SJCRH30 (cell line): ENCODE measurements around the gene ITGA2. TPM values are rescaled to one million over a fixed set of nuclear protein-coding genes. Genes with fewer than 3 reads are reported as not detected.

Experiments used
- DNase-seq, 2 experiments: peaks; one replicate each; pipeline ENCODE4 v3.0.0-alpha.2; 2015 to 2020
- H3K27ac ChIP-seq: fragments of 250-450 bp; sonication (Bioruptor Pico); 2 replicates; pipeline ENCODE4 v1.5.1; 2020; ENCODE audit warnings: mild to moderate bottlenecking, moderate library complexity
- H3K27me3 ChIP-seq: fragments of 250-450 bp; sonication (Bioruptor Pico); 2 replicates; pipeline ENCODE4 v1.5.1; 2020; ENCODE audit warnings: mild to moderate bottlenecking, moderate library complexity
- H3K36me3 ChIP-seq: fragments of 250-450 bp; sonication (Bioruptor Pico); 2 replicates; pipeline ENCODE4 v1.5.1; 2020; ENCODE audit warnings: mild to moderate bottlenecking, moderate library complexity
- H3K4me1 ChIP-seq: fragments of 250-450 bp; sonication (Bioruptor Pico); 2 replicates; pipeline ENCODE4 v1.5.1; 2020; ENCODE audit warnings: mild to moderate bottlenecking, moderate library complexity
- H3K4me3 ChIP-seq: fragments of 250-450 bp; sonication (Bioruptor Pico); 2 replicates; pipeline ENCODE4 v1.5.1; 2020; ENCODE audit warnings: mild to moderate bottlenecking, moderate library complexity
- H3K9me3 ChIP-seq: fragments of 250-450 bp; sonication (Bioruptor Pico); replicated peaks from 2 replicates; pipeline ENCODE4 v1.5.1; 2020; ENCODE audit warnings: mild to moderate bottlenecking, moderate library complexity
- total RNA-seq: library from RNA; depleted of rRNA; stranded (reverse); fragments of >200 nt; shearing (Covaris generic); gene quantifications from 2 replicates; pipeline ENCODE4 v1.2.3, GENCODE V29; 2014

The ITGA2 gene
- total RNA-seq, 1 experiment from 2014 or later = 0.26 TPM

- Histone ChIP-seq H3K4me1 (no peaks in the 10 kb centered on the region), H3K9me3 (no peaks in the 10 kb centered on the region), H3K27me3 (no peaks in the 10 kb centered on the region), H3K36me3 (no peaks in the 10 kb centered on the region), H3K27ac (no peak overlapping the region), H3K4me3 (no peak overlapping the region)
- no peak for DNase-seq
Observed at GRCh38 chr5:53022930-53023511, 33.9 kb downstream of the ITGA2 start.

GRCh38 chr5:53023969-53024368, 34.8 kb downstream of the ITGA2 start:
- Histone ChIP-seq H3K36me3 (no peaks in the 10 kb centered on the region), H3K27ac (no peak overlapping the region), H3K9me3 (no peaks in the 10 kb centered on the region), H3K27me3 (no peaks in the 10 kb centered on the region), H3K4me3 (no peak overlapping the region), H3K4me1 (no peaks in the 10 kb centered on the region)
- no peak for DNase-seq

GRCh38 chr5:53024535-53024934, 35.4 kb downstream of the ITGA2 start:
- DNase-seq = no peak
- Histone ChIP-seq H3K27me3 (no peaks in the 10 kb centered on the region), H3K4me1 (no peaks in the 10 kb centered on the region), H3K4me3 (no peak overlapping the region), H3K36me3 (no peaks in the 10 kb centered on the region), H3K9me3 (no peaks in the 10 kb centered on the region), H3K27ac (no peak overlapping the region)

GRCh38 chr5:53025487-53025886, 36.3 kb downstream of the ITGA2 start:
- no peak for DNase-seq
- Histone ChIP-seq H3K4me3 (no peak overlapping the region), H3K9me3 (no peaks in the 10 kb centered on the region), H3K4me1 (no peaks in the 10 kb centered on the region), H3K36me3 (no peaks in the 10 kb centered on the region), H3K27ac (no peak overlapping the region), H3K27me3 (no peaks in the 10 kb centered on the region)

- DNase-seq = peak in 1 of 2 experiments; percentile 11
- peaks cover 4% of the 10 kb centered on the region; the same call in 1 of the 2 replicates for H3K4me1 ChIP-seq
Observed at GRCh38 chr5:53027913-53028312, 38.8 kb downstream of the ITGA2 start.

GRCh38 chr5:53029608-53030007, 40.5 kb downstream of the ITGA2 start:
- no peak for DNase-seq
- Histone ChIP-seq H3K4me1 (peaks cover 4% of the 10 kb centered on the region; the same call in 1 of the 2 replicates), H3K36me3 (no peaks in the 10 kb centered on the region), H3K4me3 (no peak overlapping the region), H3K27ac (no peak overlapping the region), H3K27me3 (no peaks in the 10 kb centered on the region), H3K9me3 (no peaks in the 10 kb centered on the region)

More at GRCh38 chr5:53027913-53028312, 38.8 kb downstream of the ITGA2 start:
- Histone ChIP-seq H3K36me3 (no peaks in the 10 kb centered on the region), H3K4me3 (no peak overlapping the region), H3K9me3 (no peaks in the 10 kb centered on the region), H3K27me3 (no peaks in the 10 kb centered on the region), H3K27ac (no peak overlapping the region)

- H3K36me3 ChIP-seq = no peaks in the 10 kb centered on the region
- no peak overlapping the region for H3K4me3 ChIP-seq
- H3K27ac ChIP-seq = no peak overlapping the region
- H3K9me3 ChIP-seq = no peaks in the 10 kb centered on the region
- peaks cover 4% of the 10 kb centered on the region; the same call in 1 of the 2 replicates for H3K4me1 ChIP-seq
- H3K27me3 ChIP-seq = no peaks in the 10 kb centered on the region
- no peak for DNase-seq
Observed at GRCh38 chr5:53030893-53031292, 41.7 kb downstream of the ITGA2 start.

- Histone ChIP-seq H3K27ac (no peak overlapping the region), H3K27me3 (no peaks in the 10 kb centered on the region), H3K9me3 (no peaks in the 10 kb centered on the region), H3K4me3 (no peak overlapping the region), H3K4me1 (peaks cover 4% of the 10 kb centered on the region; the same call in 1 of the 2 replicates), H3K36me3 (no peaks in the 10 kb centered on the region)
- DNase-seq = peak in 1 of 2 experiments; percentile 14
Observed at GRCh38 chr5:53031695-53032096, 42.5 kb downstream of the ITGA2 start.

- DNase-seq = no peak
- H3K36me3 ChIP-seq = no peaks in the 10 kb centered on the region
- H3K27me3 ChIP-seq = no peaks in the 10 kb centered on the region
- no peak overlapping the region for H3K4me3 ChIP-seq
- H3K4me1 ChIP-seq = peaks cover 4% of the 10 kb centered on the region; the same call in 1 of the 2 replicates
- no peak overlapping the region for H3K27ac ChIP-seq
- no peaks in the 10 kb centered on the region for H3K9me3 ChIP-seq
Observed at GRCh38 chr5:53032188-53032587, 43.0 kb downstream of the ITGA2 start.

- H3K9me3 ChIP-seq = no peaks in the 10 kb centered on the region
- no peak overlapping the region for H3K27ac ChIP-seq
- no peak for DNase-seq
- no peak overlapping the region for H3K4me3 ChIP-seq
- H3K4me1 ChIP-seq = peaks cover 4% of the 10 kb centered on the region; the same call in 1 of the 2 replicates
- H3K27me3 ChIP-seq = no peaks in the 10 kb centered on the region
- H3K36me3 ChIP-seq = no peaks in the 10 kb centered on the region
Observed at GRCh38 chr5:53034832-53035231, 45.7 kb downstream of the ITGA2 start.

GRCh38 chr5:53035868-53036381, 46.8 kb downstream of the ITGA2 start:
- peak in 1 of 2 experiments; percentile 22 for DNase-seq
- Histone ChIP-seq H3K27ac (no peak overlapping the region), H3K36me3 (no peaks in the 10 kb centered on the region), H3K9me3 (no peaks in the 10 kb centered on the region), H3K4me1 (peaks cover 4% of the 10 kb centered on the region; the same call in 1 of the 2 replicates), H3K4me3 (no peak overlapping the region), H3K27me3 (no peaks in the 10 kb centered on the region)

GRCh38 chr5:53037141-53037859, 48.1 kb downstream of the ITGA2 start:
- DNase-seq = no peak
- Histone ChIP-seq H3K4me1 (no peaks in the 10 kb centered on the region), H3K36me3 (no peaks in the 10 kb centered on the region)

GRCh38 chr5:53038196-53038847, 49.2 kb downstream of the ITGA2 start:
- Histone ChIP-seq H3K36me3 (no peaks in the 10 kb centered on the region), H3K4me1 (no peaks in the 10 kb centered on the region), H3K27ac (no peak overlapping the region), H3K4me3 (no peak overlapping the region), H3K27me3 (no peaks in the 10 kb centered on the region), H3K9me3 (no peaks in the 10 kb centered on the region)
- DNase-seq = peak; percentile 11 to 41

More at GRCh38 chr5:53037141-53037859, 48.1 kb downstream of the ITGA2 start:
- no peak overlapping the region for H3K27ac ChIP-seq
- H3K4me3 ChIP-seq = no peak overlapping the region
- H3K9me3 ChIP-seq = no peaks in the 10 kb centered on the region
- H3K27me3 ChIP-seq = no peaks in the 10 kb centered on the region

- Histone ChIP-seq H3K27ac (no peak overlapping the region), H3K4me3 (no peak overlapping the region), H3K27me3 (no peaks in the 10 kb centered on the region), H3K4me1 (no peaks in the 10 kb centered on the region), H3K36me3 (no peaks in the 10 kb centered on the region), H3K9me3 (no peaks in the 10 kb centered on the region)
- no peak for DNase-seq
Observed at GRCh38 chr5:53039855-53040254, 50.7 kb downstream of the ITGA2 start.
